Occipital lobe (tissue), 2 donors: Measurements from ENCODE around the gene ATXN7L1. TPM values are rescaled to one million over a fixed set of nuclear protein-coding genes. Genes with fewer than 3 reads are reported as not detected.
A peak's percentile ranks its signal among the peaks of the same experiment; 100 is the strongest.

Experiments used
- DNase-seq: peaks from one replicate; lab custom pipeline; 2025; lab: John Stamatoyannopoulos, UW
- total RNA-seq: library from RNA; depleted of rRNA; stranded (reverse); fragments of >200 nt; gene quantifications from one replicate; pipeline ENCODE4 v1.2.3, GENCODE V29; 2014

ATXN7L1 gene
- total RNA-seq, 1 donor from 2014 or later = 12.3 TPM

GRCh38 chr7:105648561-105649401, 227.6 kb downstream of the ATXN7L1 start:
- no peak for DNase-seq

DNA sequence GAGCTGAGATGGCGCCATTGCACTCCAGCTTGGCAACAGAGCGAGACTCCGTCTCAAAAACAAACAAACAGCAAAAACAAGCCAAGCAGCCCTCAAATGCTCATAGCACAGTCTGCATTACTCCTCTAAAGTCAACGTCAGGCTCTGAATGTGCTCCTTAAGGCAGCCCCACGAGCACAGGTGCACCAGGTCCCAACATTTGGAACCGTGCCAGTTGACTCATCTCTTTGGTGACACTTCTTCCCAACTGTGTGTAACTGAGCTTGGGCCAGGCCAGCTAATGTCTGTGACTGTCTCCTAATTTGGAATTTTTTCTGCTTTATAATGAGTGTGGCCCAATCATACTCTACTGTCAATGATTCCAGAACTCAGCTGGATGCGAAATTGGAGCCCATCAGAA, 228.8 kb downstream of the ATXN7L1 start:
- DNase-seq = no peak

DNA sequence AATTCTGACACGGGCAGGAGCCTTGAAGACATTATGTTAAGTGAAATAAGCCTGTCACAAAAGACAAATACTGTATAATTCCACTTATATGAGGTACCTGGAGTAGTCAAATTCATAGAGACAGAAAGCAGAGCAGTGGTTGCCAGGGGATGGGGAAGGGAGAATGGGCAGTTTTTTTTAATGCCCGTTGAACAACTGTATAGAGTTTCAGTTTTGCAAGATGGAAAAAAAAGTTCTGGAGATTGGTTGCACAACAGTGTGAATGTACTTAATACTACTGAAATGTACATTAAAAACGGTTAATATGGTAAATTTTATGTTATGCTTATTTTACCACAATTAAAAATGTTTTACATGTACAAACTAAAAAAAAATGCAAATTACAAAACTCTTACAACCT, 231.5 kb downstream of the ATXN7L1 start:
- no peak for DNase-seq

DNA sequence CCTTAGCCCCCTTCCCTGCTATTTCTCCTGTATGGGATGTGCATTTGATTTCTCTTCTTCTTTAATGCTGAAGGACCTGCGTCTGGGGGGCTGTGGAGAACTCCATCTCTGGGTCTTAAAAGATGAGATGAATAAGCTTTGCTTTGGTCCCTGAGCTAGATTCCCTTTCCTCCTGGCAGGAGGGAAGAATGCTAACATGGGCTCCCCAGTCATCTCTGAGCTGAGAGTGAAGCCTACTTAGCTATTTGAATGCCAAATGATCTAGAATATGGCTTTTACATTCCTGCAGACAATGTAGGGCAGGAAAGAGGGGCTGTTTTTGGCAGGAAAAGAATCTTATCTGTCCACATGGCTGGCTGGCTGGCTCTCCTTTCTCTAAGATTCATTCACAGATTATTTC, 232.5 kb downstream of the ATXN7L1 start:
- no peak for DNase-seq

DNA sequence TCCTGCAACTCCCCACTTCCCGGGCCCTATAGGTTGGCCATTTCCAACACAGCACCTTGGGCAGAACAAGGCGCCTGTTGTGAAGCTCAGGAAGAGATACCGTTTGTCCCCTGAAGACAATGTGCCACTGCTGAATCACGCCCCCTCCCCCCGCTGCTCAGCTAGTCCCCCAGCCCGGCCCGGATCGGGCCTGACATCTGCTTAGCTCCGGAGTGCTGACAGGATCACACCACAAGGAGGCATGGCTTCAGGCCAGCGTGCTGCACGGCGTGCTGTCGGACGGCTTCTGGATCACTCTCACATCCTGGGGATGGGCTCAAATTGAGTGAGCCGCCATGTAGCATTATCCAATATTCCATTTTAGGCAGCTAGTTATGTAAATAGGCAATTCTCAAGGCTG, 233.0 kb downstream of the ATXN7L1 start:
- no peak for DNase-seq

DNA sequence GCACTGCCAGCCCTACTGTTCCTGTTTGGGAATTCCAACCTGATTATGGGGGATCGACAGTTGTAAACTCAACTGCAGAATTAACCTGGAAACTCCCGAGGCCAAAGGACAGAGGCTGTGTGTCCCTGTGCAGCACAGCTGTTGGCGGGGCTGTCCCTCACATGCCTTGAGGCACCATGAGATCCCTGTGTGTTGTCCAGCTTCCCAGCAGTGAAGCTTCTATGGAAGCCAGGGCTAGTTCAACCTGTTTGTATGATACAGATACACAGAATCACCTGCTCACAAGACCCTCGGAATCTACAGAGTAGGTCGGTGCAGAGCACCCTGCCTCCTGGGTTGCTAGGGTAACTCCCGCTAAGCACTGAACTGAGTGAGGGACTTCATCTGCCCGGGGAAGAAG, 234.1 kb downstream of the ATXN7L1 start:
- DNase-seq = no peak

DNA sequence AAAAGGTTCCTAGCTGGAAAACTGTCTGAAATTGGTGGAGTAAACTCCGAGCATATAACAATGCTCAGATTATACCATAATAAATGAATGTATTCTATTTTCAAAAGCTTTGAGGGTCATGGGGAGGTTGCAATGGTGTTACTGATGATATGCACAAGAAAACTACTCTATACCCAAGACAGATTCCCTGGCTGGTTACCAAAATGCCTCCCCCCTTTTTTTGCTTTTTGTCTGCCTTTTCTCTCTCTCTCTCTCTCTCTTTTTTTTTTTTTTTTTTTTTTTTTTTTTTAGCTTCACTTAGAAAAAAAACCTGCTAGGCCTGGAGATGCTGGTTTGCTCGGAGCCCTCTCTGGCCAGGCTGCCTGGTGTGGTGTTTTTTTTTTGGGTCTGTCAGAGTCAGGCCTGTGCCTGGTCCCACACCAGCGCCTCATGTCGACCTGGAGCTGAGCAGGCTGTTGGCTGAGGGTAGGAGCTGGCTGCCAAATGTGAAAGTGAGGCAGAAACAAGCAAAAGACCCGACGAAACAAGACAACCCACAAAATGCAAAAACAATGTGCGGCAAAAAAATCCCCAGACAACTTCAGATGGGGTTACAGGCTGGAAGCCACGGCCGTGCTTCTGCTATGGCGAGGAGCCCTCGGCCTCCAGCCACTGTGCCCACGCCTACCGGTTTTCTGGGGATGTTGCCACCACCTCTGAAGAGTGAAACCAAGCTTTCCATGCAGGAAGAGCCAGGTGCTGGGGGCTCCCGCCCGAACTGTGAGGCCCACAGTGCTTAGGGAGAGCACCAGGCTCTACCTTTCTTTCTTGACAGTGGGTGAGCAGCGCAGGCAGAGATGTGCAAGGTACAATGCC, 235.2 kb downstream of the ATXN7L1 start:
- DNase-seq = no peak

GRCh38 chr7:105639667-105640493, 236.5 kb downstream of the ATXN7L1 start:
- DNase-seq = no peak

DNA sequence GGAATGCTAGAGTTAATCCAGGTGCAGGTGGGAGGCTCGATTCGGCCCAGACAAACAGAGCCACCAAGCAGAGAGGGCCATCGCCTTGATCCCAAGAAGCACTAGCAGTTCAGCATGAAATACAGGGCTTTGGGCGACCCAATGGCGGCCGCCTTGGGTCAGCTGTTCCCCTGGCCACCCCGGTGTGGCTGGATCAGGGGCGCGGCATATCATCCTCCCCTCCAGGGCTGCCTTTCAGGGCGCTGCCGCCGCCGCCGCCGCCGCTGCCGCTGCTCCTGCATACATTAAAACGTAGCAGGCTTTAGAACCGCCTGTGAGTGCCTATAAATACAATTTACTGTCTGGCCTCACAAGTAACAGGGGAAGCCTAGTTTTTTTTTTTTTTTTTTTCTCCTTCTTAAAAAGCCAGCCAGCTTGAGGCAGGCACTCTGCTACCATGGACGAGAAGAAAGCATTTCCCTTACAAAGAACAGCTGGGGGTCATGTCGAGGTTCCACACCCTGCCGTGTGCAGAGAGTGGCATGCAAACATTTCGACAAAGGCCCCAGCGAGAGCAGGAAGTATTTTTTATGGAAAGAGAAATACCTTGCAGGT, 237.4 kb downstream of the ATXN7L1 start:
- DNase-seq = no peak

DNA sequence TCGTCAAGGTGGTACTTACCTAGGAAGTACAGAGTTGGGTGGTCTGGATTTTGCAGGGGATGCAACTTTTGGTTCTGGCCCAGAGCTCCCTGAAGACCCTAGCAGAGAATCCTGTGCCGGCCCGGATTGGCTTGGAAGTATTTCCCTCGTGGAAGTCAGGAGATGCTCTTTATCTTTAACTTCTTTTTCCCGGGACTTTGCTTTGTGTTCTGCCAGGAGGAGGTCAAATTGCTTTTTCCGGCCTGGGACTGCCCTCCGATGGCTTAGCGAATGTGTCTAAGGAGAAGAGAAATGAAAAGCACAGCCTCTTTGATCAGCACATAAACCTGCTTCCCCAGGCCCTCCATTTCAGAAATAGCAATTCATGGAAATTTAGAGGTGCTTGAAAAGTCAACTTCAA, 238.1 kb downstream of the ATXN7L1 start:
- DNase-seq = no peak

- DNase-seq = no peak
Observed at GRCh38 chr7:105637755-105638154, 238.6 kb downstream of the ATXN7L1 start.

DNA sequence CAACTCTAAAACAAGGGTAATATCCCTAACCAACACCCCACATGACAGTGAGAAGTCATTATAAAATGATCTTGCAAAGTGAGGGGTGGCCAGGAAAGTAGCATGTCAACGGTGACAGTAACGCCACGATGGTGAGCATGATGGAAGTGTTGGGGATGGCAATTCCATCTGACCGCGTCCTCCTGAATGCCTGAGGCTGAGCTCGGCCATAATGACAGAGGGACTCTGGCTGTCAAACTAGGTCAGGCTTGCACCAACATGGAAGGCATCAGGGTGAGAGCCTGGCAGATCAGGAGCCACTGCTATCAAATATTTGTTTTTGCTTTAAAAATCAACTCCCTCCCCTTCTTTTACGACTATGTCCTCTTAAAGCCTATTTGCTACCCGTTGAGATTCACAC, 239.4 kb downstream of the ATXN7L1 start:
- DNase-seq = no peak

DNA sequence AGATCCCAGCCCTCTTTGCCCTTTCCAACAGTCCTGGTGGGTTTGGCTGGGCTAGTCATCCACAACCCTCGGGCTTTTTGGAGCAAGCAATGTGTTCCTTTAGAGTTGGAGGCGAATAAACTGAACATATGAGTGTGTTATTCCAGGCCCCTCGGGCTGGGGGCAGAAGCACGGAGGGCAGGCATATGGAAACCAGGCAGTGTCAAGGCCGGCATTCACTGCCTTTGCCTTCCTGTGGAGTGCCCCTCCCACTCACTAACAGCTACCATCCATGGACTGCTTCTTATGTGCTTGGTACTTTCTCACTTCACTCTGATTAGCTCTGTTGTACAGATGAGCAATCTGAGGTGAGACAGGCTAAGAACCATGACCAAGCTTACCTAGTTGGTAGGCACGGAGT, 241.2 kb downstream of the ATXN7L1 start:
- no peak for DNase-seq

- no peak for DNase-seq
Observed at GRCh38 chr7:105625986-105626385, 250.4 kb downstream of the ATXN7L1 start.

- DNase-seq = no peak
Observed at GRCh38 chr7:105623906-105624305, 252.5 kb downstream of the ATXN7L1 start.

- no peak for DNase-seq
Observed at GRCh38 chr7:105623378-105623777, 253.0 kb downstream of the ATXN7L1 start.

- DNase-seq = peak; percentile 22
Observed at GRCh38 chr7:105622106-105622731, 254.2 kb downstream of the ATXN7L1 start.

GRCh38 chr7:105621617-105622016, 254.8 kb downstream of the ATXN7L1 start:
- DNase-seq = peak; percentile 67

DNA sequence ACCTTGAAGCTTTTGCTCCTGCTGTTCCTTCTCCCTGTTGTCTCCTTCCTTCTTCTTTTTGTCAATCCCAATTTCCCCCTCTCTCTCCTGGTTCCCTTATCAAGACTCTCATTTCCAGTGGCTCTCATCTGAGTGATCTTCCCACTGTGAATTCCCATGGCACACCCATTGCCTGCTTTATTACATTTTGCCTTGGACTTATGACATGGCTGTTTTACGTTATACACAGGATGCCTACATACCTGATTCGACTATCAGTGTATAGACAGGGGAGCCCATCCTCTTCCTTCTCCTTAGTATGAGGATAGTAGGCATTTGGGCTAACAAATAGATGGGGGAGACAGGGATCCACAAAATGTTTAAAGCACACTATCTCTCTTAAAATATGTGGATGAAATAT, 255.2 kb downstream of the ATXN7L1 start:
- no peak for DNase-seq

DNA sequence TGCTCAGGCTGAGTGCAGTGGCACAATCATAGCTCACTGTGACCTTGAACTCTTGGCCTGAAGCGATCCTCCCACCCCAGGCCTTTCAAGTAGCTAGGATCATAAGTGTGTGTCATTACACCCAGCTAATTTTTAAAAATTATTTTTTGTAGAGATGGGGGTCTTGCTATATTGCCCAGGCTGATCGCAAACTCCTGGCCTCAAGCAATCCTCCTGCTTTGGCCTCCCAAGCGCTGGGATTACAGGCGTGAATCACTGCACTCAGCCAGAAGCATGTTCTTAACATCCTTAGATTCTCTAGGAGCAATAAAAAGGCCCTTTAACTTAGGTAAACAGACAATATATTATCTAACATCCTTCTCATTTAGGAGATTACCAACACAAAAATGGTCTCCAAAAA, 256.8 kb downstream of the ATXN7L1 start:
- no peak for DNase-seq

GRCh38 chr7:105618016-105618296, 258.4 kb downstream of the ATXN7L1 start:
- no peak for DNase-seq
